HG03378 (cell line): ENCODE data around the gene TBC1D22A.
"Not testable (repeated sequence)": the region's sequence is repeated elsewhere in the genome, so short reads cannot be mapped to it uniquely, and the experiment has no call there.

Experiments
- ATAC-seq: cut with Tn5 transposase; IDR thresholded peaks from one replicate; pipeline ENCODE4 v1.9.1; 2021; ENCODE audit warnings: mild to moderate bottlenecking, moderate library complexity; ENCODE audit not compliant: unreplicated experiment

TBC1D22A gene

DNA sequence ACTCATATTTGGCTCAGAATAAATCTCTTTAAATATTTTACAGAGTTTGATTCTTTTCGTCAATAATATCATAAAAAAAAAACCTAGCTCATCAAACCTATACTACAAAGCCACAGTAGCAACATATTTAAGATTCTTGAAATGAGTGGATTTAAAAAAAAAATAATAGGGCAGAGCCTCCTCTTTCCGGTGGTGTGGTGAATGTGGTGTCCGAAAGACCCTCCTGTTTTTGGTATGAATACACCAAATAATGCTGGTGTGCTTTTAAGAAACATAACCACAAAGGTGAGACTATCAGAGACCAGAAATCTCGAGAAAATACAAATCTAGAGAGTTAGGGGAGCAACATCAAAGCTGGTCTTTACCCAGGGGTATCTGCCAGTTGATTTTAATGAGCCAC is 342.6 kb downstream of the TBC1D22A start:
- no peak for ATAC-seq

DNA sequence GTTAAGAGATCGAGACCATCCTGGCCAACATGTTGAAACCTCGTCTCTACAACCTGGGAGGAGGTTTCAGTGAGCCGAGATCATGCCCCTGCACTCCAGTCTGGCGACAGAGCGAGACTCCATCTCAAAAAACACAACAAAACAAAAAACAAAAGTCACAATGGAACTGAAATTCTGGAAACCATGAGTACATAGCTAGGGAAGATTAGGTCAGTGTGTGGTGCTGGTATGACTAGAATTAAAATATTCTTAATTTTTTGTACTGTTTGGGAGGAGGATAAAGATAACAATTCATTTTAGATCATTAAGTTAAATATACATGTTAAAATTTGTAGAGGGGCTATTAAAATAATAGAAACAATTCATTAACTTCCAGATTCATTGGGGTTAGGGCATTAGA is 344.4 kb downstream of the TBC1D22A start:
- ATAC-seq = no peak

DNA sequence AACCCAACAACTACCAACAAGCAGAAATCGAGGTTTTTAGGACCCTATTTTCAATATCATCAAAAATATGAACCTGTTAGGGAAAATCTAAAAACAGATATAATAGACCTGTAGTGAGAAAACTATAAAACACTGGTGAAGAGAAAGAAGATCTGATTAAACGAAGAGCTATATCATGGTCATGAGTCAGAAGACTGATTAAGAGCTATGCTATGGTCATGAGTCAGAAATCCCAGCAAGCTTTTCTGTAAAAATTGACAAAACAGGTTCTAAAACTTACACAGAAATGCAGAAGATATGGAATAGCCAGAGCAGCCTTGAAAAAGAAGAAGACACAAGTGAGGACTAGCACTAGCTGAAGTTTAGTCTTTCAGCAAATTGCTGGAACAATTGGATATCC is 345.0 kb downstream of the TBC1D22A start:
- no peak for ATAC-seq

DNA sequence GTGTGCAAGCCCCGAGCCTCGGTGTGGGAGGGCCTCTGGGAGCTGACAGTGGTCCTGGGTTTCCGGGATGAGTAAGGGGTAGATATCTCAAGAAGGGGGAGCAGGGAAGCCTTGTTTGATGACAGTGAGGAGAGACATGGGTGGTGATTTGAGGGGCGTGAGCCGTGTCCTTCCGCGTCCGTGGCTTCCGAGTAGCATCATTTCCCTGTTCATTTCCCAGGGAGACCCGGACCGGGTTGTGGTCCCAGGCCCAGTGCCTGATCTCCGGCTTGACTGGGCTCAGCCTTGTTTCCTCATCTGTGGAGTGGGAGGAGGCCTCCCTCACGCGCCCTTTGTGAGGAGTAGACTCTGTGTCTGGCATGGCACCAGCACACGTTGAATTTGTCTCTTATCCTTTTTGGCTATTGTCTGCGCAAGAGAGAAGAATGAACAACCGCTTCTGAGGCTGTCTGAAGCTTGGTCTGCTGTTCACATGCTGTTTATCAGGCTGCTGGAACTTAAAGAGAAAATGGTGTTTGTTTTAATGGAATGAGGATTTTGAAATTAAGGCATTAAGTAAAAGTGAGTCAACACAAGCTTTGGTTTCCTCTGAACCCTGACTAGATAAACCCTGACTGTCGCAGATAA is 348.5 kb downstream of the TBC1D22A start:
- ATAC-seq = no peak

DNA sequence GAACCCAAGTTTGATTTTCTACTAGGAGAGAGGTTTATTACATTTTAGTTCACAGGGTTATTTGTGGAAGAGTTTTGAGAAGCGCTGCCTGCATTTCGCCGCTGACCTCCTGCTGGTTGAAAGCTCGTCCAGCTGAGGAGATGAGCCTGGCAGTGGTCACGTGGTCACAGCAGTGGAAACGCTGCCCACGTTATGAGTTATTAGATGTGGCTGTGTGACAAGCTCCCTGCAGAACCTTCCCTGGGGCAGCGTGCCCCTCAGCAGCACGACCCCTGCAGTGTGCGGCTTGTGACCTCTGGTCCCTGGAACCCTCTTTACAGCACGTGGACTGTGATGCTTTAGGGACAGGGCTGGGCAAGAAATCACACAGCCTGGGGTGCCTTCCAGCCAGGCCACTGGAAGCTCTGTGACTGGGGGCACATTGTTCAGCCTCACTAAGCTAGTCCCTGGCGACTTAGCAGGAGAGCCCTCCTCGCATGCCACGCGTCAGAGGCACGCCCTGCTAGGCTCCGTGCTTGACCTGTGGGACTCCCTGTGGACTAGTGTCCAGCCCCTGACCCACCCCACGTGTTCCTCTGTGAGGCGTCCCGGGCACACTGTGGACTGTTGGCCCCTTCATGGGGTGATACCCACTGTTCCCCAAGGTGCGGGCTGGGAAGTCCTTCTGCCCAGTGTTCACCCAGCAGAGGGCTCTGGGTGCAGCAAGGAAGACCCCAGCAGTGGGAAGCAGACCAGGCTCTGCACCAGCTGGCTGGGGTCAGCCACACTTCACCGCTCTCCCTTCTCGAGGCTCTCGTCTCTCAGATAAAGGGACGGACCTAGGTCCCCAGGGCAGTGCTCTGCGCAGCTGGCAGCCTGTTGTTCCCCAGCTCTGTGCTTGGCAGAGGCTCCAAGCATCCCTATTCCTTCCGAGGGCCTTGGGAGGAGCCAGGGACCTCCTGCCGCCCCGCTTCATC is 349.5 kb downstream of the TBC1D22A start:
- no peak for ATAC-seq

DNA sequence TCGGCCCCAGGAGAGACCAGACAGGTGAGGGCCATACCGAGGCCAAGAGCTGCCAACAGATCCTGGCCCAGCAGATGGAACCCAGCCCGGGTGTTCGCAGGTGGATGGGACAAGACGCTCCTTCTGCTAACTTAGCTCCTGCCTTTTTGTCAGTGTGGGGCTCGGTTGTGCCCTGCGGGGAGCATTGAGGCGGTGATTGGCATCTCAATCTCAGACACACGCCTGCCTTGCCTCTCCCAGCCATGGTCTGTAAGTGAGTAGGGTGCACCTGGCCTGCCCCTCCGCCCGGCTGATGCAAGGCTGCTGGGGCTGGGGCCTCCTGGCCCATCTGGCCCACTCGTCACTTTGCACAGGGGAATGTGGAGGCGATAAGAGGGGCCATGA is 350.1 kb downstream of the TBC1D22A start:
- no peak for ATAC-seq

DNA sequence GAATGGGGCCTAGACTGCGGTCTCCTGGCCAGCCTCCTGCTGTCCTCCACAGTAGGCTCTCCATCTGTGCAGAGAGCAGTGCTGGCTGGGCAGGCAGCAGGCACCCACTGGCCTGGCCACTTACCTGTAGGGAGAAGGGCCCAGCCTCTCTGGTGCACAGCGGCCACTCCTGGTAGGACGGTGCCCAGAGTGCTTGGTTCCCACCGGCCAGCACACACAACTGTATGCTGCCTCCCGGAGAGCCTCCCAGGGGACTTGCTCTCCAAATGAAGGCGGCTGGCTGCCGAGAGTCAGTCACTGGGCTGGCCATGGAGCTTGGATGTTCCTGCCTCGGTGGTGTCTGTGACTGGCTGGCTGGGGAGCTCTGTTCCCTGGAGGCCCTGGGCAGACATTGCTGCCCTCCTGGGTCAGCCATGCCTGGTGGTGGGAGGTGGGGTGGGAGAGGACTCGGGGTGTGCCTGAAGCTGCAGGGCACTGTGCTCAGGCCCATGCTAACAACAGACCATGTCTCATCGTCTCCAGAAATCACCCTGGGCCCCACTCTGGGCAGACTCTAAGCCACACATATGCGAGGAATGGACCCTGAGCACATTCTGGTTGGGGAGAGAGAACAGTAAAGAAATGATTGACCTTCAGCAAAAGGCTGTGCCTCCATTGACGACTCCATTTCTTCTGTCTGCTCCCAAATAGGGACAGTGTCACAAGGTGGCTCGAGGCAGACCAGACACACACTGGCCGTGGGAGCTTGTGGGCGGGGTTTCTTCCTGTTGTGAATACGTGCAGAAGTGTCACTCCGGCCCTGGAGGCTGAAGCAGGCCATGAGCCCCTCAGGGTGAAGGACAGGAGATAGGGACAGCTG is 350.8 kb downstream of the TBC1D22A start:
- no peak for ATAC-seq

DNA sequence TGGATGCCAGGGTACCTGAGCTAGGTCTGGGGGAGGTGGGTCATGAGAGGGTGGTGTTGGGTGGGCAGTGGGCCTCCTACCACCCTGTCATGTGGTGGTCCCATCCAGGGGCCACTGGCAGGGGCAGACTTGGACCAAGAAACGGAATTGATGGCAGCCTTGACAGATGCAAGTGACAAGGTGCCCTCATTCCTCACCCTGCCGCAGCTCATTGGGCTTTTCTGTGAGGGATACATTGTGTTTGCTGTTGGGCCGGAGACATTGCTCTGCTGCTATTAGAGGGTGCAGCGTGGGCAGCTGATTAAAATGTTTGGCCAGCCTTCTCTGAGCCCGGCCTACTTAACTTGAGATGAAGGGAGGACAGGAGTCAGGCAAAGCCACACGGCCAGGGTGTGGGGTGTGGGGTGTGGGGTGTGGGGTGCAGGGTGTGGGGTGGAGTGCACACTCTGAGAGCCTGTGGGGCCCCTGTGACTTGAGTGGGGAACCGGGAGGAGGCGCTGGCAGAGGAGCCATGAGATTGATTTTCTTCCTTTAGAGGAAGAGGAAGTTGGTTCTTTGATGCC is 351.5 kb downstream of the TBC1D22A start:
- no peak for ATAC-seq

DNA sequence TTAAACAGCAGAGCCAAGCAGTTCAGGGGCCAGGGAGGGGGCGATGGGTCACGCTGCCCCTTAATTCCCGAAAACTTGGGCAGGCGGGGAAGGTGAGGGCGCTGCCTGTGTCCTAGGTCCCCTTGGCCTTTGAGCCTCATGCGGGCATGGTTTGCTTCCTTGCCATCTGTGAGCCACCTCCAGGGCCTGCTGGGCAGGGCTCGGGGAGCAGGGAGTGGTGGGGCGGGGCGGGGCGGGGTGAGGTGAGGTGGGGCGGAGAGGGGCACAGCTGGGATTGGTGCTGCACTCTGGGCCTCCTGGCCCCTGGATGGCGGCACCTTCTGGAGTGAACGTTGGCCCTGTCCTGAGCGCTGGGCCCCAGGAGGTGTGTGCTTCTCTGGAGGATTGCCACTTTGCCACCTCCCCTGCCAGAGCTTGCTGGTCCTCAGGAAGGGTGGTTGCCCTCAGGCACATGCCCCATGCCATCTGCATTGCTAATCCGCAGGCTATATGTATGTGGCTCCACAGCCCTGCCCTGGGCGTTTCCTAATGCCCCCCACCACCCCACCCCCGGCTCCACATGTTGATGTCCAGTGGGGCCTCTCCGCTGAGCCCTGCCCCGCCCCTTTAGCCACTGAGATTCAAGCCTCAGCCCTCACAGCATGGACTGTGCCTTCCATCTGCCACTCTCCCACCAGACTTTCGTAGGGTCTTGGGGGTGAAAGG is 352.5 kb downstream of the TBC1D22A start:
- ATAC-seq = no peak

DNA sequence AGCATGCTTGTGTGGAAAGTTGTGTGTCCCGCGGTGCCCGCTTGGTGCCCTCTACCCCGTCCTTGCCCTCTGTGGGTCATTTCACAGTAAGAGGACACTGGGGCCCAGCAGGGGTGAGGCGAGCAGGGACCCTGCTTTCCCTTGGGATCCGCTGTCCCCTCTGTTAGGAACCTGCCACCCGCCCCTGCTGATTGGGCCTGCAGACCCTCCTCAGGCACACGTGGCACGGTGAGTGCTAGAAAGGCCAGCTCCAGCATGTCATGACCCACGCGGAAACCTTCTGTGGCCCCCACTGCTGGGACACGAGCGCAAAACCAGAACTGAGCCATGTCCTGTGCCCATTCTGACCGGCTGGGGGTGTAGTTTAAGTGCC is 353.1 kb downstream of the TBC1D22A start:
- no peak for ATAC-seq

DNA sequence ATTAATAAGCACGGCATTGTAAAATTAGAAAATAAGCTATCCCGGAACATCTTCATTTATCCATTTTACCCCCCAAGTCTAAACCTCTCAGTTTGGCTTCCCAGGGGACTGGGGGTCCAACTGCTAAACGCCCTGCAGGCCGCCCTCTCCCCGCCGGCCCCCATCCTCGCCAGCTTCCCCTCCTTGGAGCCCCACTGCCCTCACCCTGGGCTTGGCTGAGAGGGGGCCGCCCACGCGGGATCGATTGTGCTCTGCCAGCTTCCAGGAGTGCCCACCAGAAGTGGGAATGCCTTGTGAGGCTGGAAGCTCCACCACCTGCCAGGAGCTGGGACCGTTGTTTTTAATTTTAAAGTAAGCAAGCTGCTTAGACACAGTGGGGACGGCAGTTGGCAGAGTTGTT is 353.5 kb downstream of the TBC1D22A start:
- ATAC-seq = no peak

DNA sequence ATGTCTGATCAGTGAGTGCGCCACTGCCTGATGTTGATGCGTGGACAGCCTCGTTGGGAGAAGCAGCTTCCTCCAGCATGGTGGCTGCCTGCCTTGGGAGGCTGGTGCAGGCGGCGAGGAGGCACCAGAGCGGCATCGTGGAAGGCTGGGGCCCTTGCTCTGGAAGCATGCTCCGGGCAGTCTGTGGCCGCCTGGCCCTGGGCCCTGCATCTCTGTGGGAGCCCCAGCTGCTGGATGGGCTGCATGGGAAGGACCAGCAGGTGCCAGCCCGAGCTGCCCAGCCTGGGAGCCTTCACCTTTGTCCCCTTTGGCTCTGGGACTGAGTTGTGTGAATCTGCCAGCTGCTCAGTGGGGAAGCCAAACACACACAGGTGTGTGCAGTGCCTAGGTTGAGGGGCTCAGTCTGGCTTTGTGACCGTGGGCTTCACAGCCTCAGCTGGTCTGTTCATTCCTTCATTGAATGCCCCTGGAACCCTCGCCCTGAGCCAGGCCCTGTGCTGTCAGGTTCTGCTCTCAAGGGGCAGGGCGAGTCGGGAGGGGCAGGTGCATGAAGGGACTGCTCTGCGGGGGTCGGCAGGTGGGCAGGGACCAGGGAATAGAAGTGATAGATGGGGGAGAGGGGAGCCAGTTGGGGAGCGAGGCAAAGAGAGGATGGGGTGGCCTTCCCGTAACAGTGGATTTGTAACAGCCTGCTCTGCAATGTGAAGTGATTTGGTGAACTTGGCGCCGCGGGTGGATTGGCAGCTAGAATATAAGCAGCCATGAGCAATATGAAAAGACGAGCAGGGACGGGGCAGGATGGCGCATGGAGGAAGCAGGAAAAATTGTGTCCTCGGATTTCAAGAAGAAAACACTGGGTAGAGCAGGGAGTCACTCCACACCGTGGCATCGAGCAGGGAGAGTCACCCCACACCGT is 354.2 kb downstream of the TBC1D22A start:
- no peak for ATAC-seq

DNA sequence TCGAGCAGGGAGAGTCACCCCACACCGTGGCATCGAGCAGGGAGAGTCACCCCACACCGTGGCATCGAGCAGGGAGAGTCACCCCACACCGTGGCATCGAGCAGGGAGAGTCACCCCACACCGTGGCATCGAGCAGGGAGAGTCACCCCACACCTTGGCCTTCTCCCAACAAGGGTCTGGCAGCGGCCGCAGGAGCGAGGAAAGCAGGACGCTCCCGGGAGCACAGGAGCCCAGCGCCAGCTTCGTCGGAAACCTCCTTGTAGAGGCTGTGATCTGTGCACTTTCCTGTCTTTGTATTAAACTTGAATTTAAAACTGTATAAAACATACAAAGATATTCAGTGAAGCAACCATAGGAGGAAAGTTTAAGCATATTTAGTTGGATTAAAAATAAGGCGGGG is 355.0 kb downstream of the TBC1D22A start:
- not testable (repeated sequence) for ATAC-seq

DNA sequence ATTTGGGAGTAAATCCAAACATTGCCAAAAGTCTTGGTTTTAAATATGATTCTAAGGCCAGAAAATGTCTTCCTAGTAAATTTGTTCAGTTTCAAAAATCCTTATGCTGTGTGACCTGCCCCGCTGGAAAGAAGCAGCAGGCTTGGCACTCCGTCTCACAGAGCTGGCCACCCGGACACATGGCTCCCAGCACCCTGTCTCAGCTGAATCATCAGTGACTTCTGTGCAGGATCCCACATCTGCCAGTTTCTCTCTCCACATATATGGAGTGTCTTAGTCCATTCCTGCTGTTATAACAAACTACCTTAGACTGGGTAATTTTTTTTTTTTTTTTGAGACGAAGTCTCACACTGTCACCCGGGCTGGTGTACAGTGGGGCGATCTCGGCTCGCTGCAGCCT is 356.7 kb downstream of the TBC1D22A start:
- ATAC-seq = no peak

DNA sequence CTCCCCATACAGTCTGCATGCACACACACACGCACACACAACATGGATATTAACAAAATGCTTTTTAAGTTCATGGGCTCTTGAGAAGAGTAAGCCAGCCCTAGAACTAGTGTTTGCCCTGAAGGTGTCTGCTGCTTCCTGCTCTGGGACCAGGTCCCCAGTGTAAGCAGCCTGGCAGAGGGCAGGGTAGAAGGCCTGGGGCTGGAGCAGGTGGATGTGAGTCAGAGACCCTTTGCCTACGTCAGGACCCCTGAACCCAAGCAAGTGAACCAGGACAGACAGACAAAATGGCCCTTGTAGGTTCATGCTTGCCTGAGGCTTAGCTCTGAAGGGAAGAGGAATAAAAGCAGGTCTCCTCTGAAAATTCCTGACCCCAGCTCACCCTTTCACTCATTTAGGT is 357.9 kb downstream of the TBC1D22A start:
- ATAC-seq = no peak

DNA sequence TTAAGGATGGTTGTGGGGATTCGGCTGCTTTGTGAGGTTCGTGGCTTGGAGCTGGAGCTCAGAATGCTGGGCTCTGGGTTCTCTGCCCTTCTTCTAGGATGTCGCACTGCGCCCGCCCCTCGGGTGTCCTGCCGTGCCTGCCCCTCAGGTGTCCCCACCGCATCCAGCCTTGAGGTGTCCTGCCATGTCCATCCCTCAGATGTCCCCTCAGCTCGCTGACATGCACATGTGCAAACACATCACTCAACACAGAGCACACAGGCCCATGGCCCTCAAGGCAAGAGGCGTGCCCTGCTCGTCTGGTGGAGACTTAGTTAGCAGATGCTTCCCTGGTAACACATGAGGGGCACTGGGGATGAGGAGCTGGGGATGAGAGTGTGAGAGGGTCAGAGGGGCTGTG is 359.3 kb downstream of the TBC1D22A start:
- no peak for ATAC-seq

DNA sequence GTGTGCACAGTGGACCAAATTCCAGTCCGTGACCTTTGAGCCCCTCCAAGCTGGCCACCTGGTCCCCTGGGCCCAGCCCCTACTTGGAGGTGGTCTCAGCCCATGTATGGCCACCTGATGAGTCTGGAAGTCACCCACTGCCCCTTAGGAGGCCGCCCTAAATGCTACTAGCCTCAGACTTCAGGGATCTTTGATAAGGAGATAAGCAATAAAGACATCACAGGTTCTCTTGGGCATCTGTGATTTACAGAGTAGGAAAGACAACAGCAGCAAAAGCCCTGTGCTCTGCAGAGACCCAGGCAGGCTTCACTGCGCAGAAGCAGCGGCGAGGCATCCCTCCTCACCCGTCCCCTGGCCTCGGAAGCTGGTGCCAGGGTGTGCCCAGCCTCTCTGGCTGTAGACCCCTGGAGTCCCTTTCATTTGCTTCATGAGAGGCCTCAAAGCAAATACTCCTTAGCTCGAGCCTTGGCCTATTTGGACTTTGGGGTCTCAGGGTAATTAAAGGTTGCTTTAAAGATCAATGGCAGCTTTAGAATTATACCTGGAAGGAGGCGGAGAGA is 360.1 kb downstream of the TBC1D22A start:
- ATAC-seq = no peak

DNA sequence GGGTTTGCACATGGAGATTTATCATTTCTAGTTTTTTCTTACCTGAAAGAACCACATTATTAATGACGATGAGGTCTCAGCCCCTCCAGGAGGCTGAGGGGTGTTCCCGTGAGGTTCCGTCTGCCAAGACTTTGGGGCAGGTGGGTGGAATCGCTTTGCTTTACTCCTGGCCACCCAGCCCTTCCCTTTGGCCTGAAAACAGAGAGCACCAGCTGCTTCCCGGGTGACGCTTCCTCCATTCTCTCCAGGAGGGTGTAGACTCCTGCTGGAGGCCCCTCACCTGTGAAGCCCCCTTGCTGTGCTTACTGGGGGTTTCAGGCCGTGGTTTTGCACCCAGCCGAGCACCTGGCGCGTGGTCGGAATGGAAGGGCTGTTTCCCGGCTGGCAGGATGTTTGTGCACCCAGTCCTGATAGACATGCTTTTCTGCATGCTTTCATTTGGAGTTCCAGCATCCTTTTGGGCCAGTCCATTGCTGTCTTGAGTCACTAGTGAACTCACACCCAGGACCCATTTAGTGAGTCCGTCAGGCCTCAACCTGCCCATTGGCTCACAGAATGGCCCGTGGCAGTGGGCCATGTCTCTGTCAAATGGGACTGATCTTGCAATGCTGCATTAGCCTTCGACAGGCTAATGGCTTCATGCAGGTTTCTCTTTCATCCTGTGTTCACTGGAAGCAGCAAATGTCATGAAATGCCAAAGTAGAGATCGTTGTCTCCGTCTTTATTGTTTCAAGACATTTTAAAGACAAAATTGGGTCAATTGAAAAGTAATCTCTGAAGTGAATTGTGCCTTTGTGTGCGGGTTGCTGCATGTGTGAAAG is 360.8 kb downstream of the TBC1D22A start:
- no peak for ATAC-seq
